K562 (cell line): ENCODE data around the gene SDK1. TPM values are rescaled to one million over a fixed set of nuclear protein-coding genes. Genes with fewer than 3 reads are reported as not detected.

Experiments used
- E4F1 ChIP-seq: fragments of 250-450 bp; sonication (Bioruptor Pico); IDR thresholded peaks from 2 replicates; pipeline ENCODE4 v1.5.0; 2021; ENCODE audit warnings: mild to moderate bottlenecking, borderline replicate concordance
- GTF3C2 ChIP-seq: IDR thresholded peaks from 3 replicates; pipeline ENCODE4 v1.6.1; 2011; ENCODE audit warnings: borderline replicate concordance, mild to moderate bottlenecking, moderate library complexity; ENCODE audit not compliant: insufficient read length; ENCODE audit errors: extremely low read depth
- NKRF ChIP-seq: fragments of 450-650 bp; IDR thresholded peaks from 2 replicates; pipeline ENCODE4 v1.6.1; 2016; ENCODE audit warnings: borderline replicate concordance
- TOE1 ChIP-seq, 2 experiments: fragments of 450-650 bp in 1 of 2; sonication (generic) in 1 of 2; formaldehyde crosslinking in 1 of 2; IDR thresholded peaks; 2 replicates each; pipeline versions ENCODE4 v1.7.1 to v1.8.0; 2016 to 2022; ENCODE audit warnings: borderline replicate concordance in 2 of 2, mild to moderate bottlenecking in 2 of 2, antibody characterized with exemption in 1 of 2, inconsistent platforms in 1 of 2, low read depth in 1 of 2, missing genetic modification reagents in 1 of 2, moderate library complexity in 1 of 2
- ZNF280B ChIP-seq: fragments of 250-450 bp; sonication (Bioruptor Pico); IDR thresholded peaks from 2 replicates; pipeline ENCODE4 v1.5.1; 2021; ENCODE audit warnings: mild to moderate bottlenecking
- polyA plus RNA-seq, 8 experiments: library from polyadenylated mRNA; depleted of rRNA in 4 of 8; stranded (reverse) in 5 of 8; unstranded in 3 of 8; fragments of >200 nt; fragmentation: Nextera tagmentation in 2 of 8; fragmentation: Illumina TruSeq in 1 of 8; extraction: Ambion mirVana in 2 of 8; extraction: Trizol in 1 of 8; gene quantifications; 2 replicates each; pipeline versions ENCODE4 v1.2.1 to v1.2.3, GENCODE V29; 2011 to 2014; ENCODE audit warnings: inconsistent platforms in 1 of 8, missing spikeins in 1 of 8
- total RNA-seq, 7 experiments: library from RNA; depleted of rRNA in 6 of 7; stranded (reverse); fragments of >200 nt in 6 of 7; fragmentation: Illumina TruSeq in 2 of 7; extraction: Trizol in 2 of 7; gene quantifications; 2 replicates each; pipeline versions ENCODE4 v1.2.1 to v1.2.3, GENCODE V29; 2011 to 2021; ENCODE audit warnings: low replicate concordance in 1 of 7

SDK1 gene
- total and polyA plus RNA-seq, 9 of the 15 experiments (the other 6 are each of a cell fraction or from before 2014, with no cell fraction given), result 0.16 TPM; not detected in 8

GRCh38 chr7:4066626-4067475 lies 765.8 kb downstream of the SDK1 start (continued):
- TF ChIP-seq NKRF, result no peak
- TF ChIP-seq ZNF280B (CRISPR knock-in tag), result no peak
- no peak for TF ChIP-seq E4F1 (CRISPR knock-in tag)
- TF ChIP-seq GTF3C2, result no peak
- no peak for TF ChIP-seq TOE1 (IDR thresholded peaks at IDR 0.05; ENCODE audit: borderline replicate concordance)
- no peak for TF ChIP-seq TOE1 (CRISPR knock-in tag; IDR thresholded peaks at IDR 0.05; ENCODE audit: borderline replicate concordance, low read depth)
